Calu3 (cell line): ENCODE results near the gene CCR7. TPM values are rescaled to one million over a fixed set of nuclear protein-coding genes. Genes with fewer than 3 reads are reported as not detected.

Experiments
- BruUV-seq: library from RNA; stranded (reverse); fragments of 400-500 nt; replicated peaks from 2 replicates; lab custom pipeline; 2021; lab: Mats Ljungman, UMichigan
- CTCF ChIA-PET: fragments of 300-600 bp; sonication (Branson Sonifier 250); formaldehyde crosslinking; loops from one replicate; lab custom pipeline; 2022; ENCODE audit warnings: antibody characterized with exemption; lab: Charles Lee
- DNase-seq: peaks from one replicate; pipeline ENCODE4 v3.0.0; 2022
- H3K27ac Mint-ChIP-seq: one replicate; pipeline ENCODE4 v1.8.0; 2022; ENCODE audit warnings: mixed read lengths; ENCODE audit not compliant: unreplicated experiment
- H3K27me3 Mint-ChIP-seq: one replicate; pipeline ENCODE4 v1.8.0; 2022; ENCODE audit warnings: mixed read lengths; ENCODE audit not compliant: unreplicated experiment
- H3K36me3 Mint-ChIP-seq: one replicate; pipeline ENCODE4 v1.8.0; 2022; ENCODE audit warnings: mild to moderate bottlenecking, moderate library complexity, mixed read lengths; ENCODE audit not compliant: insufficient read depth, unreplicated experiment
- H3K4me1 Mint-ChIP-seq: one replicate; pipeline ENCODE4 v1.8.0; 2022; ENCODE audit warnings: mild to moderate bottlenecking, low read depth, mixed read lengths; ENCODE audit not compliant: unreplicated experiment
- H3K4me3 Mint-ChIP-seq: one replicate; pipeline ENCODE4 v1.8.0; 2022; ENCODE audit warnings: mild to moderate bottlenecking, low read depth, moderate library complexity, mixed read lengths; ENCODE audit not compliant: unreplicated experiment
- H3K9me3 Mint-ChIP-seq: one replicate; pipeline ENCODE4 v1.8.0; 2022; ENCODE audit warnings: low read depth, mixed read lengths; ENCODE audit not compliant: unreplicated experiment
- intact Hi-C: fragments of 100-400 bp; cut with micrococcal nuclease; formaldehyde crosslinking; loops from one replicate; pipeline ENCODE4 v1.10.0; 2022; ENCODE audit not compliant: unreplicated experiment
- total RNA-seq: library from RNA; stranded (reverse); gene quantifications from 2 replicates; pipeline ENCODE4 v1.2.3, GENCODE V29; 2022
- TF ChIP-seq, protein P1 (sequence below): fragments of 200-600 bp; IDR thresholded peaks from one replicate; pipeline ENCODE4 v1.8.0; 2022; ENCODE audit warnings: antibody characterized with exemption; ENCODE audit not compliant: unreplicated experiment

Gene CCR7
- total RNA-seq, 1 experiment from 2014 or later: not detected

DNA sequence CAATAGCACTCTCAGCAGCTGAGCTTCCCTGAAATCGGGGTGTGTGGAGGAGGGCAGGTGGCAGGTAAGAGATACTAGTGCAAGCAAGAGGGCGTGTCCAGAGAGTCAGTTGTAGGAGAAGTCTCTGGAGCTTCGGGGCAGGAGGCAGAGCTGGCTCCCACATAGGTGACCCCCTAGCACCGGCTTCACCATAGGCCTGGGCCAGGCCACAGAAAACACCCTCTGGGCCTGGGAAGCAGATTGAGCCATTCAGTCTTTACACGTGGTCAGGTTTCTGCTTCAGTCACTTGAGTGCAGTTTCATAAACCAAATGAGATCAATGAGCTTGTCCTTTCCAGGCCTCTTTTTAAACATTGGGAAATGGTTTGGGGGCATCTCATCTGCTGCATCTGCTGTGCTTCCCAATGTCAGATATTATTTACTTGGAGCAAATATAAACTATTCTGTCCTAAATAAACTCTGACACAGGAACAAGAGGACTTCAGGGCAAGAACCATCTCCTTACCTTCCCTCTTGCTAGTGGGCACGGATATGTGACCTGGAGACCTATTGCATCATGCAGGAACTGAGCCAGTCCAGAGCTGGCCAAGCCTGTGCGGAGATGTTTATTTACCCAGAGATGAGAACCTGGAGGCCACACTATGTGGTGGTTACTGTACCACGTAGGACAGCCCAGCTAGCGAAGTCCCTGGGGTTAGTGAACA, 16.1 kb downstream of the CCR7 start:
- peaks cover 20% of the 10 kb centered on the region for H3K4me1 Mint-ChIP-seq
- intact Hi-C loops: loop anchor here (1.0 kb wide), 2 partner anchors 123 to 191 kb away; no protein-coding TSS in a partner anchor
- BruUV-seq: no TSS peak
- no peak overlapping the region for H3K4me3 Mint-ChIP-seq
- peak overlapping the region; percentile 5 for H3K27ac Mint-ChIP-seq
- peak; percentile 94 for DNase-seq
- H3K36me3 Mint-ChIP-seq: peaks cover 4% of the 10 kb centered on the region
- peaks cover 30% of the 10 kb centered on the region for H3K27me3 Mint-ChIP-seq
- no peaks in the 10 kb centered on the region for H3K9me3 Mint-ChIP-seq
- TF ChIP-seq, protein P1, sequence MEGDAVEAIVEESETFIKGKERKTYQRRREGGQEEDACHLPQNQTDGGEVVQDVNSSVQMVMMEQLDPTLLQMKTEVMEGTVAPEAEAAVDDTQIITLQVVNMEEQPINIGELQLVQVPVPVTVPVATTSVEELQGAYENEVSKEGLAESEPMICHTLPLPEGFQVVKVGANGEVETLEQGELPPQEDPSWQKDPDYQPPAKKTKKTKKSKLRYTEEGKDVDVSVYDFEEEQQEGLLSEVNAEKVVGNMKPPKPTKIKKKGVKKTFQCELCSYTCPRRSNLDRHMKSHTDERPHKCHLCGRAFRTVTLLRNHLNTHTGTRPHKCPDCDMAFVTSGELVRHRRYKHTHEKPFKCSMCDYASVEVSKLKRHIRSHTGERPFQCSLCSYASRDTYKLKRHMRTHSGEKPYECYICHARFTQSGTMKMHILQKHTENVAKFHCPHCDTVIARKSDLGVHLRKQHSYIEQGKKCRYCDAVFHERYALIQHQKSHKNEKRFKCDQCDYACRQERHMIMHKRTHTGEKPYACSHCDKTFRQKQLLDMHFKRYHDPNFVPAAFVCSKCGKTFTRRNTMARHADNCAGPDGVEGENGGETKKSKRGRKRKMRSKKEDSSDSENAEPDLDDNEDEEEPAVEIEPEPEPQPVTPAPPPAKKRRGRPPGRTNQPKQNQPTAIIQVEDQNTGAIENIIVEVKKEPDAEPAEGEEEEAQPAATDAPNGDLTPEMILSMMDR: no peak
- CTCF ChIA-PET: interaction anchor here (0.6 to 68.2 kb wide), 43 partner anchors 12 to 921 kb away, joined by 3 to 4142 read pairs (median 4); partner anchors contain the start of genes CCR7, GSDMB, IGFBP4 and TOP2A

DNA sequence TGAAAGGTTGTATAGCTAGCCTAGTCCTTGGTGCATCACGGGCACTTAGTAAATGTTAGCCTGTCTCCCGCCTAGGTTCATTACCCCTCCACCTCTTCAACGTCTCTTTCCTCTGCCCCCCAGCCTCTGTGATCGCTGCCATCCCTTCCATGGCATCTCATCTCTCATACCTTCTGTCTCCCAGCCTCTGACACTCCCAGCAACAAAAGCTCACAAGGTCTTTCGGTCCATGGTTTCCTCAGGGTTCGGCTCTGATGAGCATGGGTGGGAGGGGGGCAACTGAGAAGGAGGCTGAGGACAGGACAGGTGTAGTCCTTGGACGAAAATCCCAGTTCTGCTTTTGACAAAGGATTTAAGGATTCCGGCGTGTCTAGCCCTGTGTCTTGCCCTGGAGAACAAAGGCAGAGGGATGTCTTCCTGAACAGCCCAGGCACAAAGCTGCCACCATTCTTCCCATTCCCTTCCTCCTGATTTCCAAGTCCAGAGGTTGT, 16.7 kb downstream of the CCR7 start:
- H3K9me3 Mint-ChIP-seq: no peaks in the 10 kb centered on the region
- peaks cover 25% of the 10 kb centered on the region for H3K27me3 Mint-ChIP-seq
- peak overlapping the region; percentile 5 for H3K27ac Mint-ChIP-seq
- peaks cover 4% of the 10 kb centered on the region for H3K36me3 Mint-ChIP-seq
- peaks cover 20% of the 10 kb centered on the region for H3K4me1 Mint-ChIP-seq
- BruUV-seq: no TSS peak
- TF ChIP-seq, protein P1: no peak
- intact Hi-C loops: no loop called here
- DNase-seq: no peak
- CTCF ChIA-PET: interaction anchor here (0.6 to 68.2 kb wide), 37 partner anchors 13 to 921 kb away, joined by 3 to 4142 read pairs (median 4); partner anchors contain the start of genes CCR7, IGFBP4 and TOP2A
- H3K4me3 Mint-ChIP-seq: no peak overlapping the region

DNA sequence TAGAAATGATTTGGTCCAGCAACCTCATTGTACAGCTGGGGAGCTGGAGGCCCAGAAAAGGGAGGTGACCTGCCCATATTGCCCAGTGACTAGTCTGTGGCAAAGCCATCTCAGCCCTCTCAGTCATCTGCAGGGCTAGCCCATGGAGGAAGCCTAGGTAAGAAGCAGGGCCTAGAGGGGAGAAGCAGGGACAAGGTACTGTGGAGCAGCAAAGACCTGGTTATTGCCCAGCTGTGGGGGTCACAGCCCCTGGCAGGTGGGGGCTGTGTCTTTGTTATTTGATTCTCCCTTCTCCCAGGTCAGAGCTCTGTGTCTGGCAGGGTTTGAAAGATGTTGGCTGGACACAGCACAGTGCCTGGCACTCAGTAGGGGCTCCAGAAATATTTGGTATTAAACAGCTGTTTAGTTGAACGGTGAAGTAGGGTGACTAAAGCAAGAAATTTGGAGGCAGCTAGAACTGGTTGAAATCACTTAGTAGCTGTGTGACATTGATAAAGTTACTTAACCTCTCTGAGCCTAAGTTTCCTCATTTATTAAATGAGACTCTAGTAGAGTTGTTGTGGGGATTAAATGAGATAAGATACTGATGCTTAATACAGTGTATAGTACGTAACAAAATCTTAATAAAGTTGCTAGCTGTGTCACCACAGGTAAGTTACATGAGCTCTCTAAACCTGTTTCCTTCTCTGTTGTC, 17.3 kb downstream of the CCR7 start:
- no peak overlapping the region for H3K27ac Mint-ChIP-seq

More for the DNA sequence above, 17.3 kb downstream of the CCR7 start:
- TF ChIP-seq, protein P1: no peak
- CTCF ChIA-PET: interaction anchor here (0.6 to 68.2 kb wide), 28 partner anchors 13 to 842 kb away, joined by 3 to 4142 read pairs (median 4); partner anchors contain the start of genes CCR7, IGFBP4 and TOP2A
- peaks cover 4% of the 10 kb centered on the region for H3K36me3 Mint-ChIP-seq
- intact Hi-C loops: no loop called here
- no TSS peak for BruUV-seq
- no peak for DNase-seq
- no peaks in the 10 kb centered on the region for H3K9me3 Mint-ChIP-seq
- H3K4me3 Mint-ChIP-seq: no peak overlapping the region
- peaks cover 26% of the 10 kb centered on the region for H3K27me3 Mint-ChIP-seq
- peaks cover 20% of the 10 kb centered on the region for H3K4me1 Mint-ChIP-seq
